Glomerular endothelial cell (primary cell): ENCODE data around the gene STRN3. TPM values are rescaled to one million over a fixed set of nuclear protein-coding genes. Genes with fewer than 3 reads are reported as not detected.
"Not testable (repeated sequence)": the region's sequence is repeated elsewhere in the genome, so short reads cannot be mapped to it uniquely, and the experiment has no call there.

Experiments used
- DNase-seq: peaks from one replicate; pipeline ENCODE4 v3.0.0-alpha.2; 2011; ENCODE audit warnings: low read depth, low spot score; ENCODE audit errors: extremely low read depth
- total RNA-seq: library from RNA; depleted of rRNA; stranded (reverse); fragments of >200 nt; gene quantifications from 2 replicates; pipeline ENCODE4 v1.2.3, GENCODE V29; 2015

STRN3 gene, protein sequence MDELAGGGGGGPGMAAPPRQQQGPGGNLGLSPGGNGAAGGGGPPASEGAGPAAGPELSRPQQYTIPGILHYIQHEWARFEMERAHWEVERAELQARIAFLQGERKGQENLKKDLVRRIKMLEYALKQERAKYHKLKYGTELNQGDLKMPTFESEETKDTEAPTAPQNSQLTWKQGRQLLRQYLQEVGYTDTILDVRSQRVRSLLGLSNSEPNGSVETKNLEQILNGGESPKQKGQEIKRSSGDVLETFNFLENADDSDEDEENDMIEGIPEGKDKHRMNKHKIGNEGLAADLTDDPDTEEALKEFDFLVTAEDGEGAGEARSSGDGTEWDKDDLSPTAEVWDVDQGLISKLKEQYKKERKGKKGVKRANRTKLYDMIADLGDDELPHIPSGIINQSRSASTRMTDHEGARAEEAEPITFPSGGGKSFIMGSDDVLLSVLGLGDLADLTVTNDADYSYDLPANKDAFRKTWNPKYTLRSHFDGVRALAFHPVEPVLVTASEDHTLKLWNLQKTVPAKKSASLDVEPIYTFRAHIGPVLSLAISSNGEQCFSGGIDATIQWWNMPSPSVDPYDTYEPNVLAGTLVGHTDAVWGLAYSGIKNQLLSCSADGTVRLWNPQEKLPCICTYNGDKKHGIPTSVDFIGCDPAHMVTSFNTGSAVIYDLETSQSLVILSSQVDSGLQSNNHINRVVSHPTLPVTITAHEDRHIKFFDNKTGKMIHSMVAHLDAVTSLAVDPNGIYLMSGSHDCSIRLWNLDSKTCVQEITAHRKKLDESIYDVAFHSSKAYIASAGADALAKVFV
- 17.6 and 27.6 TPM in 2 replicates for total RNA-seq

DNA sequence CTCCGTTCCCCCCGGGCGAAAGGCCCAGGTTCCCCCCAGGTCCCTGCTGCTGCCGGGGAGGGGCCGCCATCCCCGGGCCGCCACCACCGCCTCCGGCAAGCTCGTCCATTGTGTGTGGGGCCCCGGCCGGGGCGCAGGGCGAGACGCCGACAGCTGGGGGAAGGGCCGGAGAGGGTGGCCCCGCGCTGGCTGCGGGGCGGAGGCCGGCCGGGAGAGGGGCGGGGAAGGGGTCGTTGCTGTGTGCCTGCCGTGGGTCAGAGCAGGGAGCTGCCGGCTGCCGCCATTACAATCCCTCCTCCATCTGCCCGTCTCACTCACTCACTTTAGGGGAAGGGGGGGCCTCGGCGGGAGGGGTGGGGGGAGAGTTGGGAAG, at the start of gene STRN3:
STRN3 (minus strand) TSS at position 303 of the 373 bp plus-strand sequence; CDS start at position 109, 194 bp downstream.
- DNase-seq, result no peak

DNA sequence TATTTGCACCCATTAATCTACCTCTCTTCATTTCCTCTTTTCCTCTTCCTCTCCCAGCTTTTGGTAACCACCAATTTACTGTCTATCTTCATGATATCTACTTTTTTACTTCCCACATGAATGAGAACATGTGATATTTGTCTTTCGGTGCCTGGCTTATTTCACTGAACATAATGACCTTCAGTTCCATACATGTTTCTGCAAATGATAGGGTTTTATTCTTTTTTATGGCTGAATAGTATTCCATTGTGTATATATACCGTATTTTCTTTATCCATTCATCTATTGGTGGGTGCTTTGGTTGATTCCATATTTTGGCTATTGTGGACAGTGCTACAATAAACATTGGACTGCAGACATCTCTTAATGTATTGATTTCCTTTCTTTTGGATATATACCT, 49.0 kb upstream of the STRN3 start:
- no peak for DNase-seq

GRCh38 chr14:31071151-31071550, 45.0 kb upstream of the STRN3 start:
- DNase-seq, result no peak

DNA sequence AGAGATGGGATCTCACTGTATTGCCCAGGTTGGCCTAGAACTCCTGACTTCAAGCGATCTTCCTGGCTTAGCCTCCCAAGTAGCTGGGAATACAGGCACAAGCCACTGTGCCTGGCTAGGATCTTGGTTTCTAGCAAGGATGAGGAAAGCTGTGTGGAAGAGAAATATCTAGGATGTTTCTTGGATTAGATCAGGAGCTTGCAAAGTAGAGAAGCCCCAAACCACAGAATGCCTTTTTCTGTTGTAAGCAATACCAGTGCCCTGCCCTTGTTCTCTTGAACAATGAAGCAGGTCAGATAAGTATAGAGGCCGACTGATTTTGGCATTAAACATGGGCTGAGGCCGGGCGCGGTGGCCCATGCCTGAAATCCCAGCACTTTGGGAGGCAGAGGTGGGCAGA, 44.3 kb upstream of the STRN3 start:
- no peak for DNase-seq

DNA sequence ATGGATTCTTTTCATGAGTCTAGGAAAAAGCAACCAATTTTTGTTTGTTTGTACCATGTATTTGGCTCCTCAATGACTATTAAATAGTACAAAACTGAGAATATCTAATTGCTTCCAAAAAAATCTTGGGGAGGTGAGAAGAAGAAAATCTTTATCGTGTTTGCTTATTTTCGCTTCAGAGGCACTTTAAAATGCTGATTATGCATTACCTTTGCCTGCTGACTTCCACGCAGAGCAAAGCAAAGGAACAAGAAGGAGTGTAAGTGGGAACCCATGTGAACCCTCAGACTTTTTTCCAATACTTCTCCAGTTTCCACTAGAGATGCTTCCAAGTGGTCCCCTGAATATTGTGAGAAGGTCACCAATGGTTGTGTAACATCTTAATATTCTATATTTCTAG, 43.2 kb upstream of the STRN3 start:
- no peak for DNase-seq

- DNase-seq, result no peak
Observed at GRCh38 chr14:31068235-31068634, 42.1 kb upstream of the STRN3 start.

DNA sequence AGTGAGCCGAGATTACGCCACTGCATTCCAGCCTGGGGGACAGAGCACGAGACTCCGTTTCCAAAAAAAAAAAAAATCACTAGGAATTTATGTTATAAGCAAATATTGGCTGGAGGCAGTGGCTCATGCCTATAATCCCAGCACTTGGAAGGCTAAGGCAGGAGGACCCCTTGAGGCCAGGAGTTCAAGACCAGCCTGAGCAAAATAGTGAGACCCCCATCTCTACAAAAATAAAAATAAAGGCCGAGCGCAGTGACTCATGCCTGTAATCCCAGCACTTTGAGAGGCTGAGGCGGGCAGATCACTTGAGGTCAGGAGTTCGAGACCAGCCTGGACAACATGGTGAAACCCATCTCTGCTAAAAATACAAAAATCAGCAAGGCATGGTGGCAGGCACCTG, 36.7 kb upstream of the STRN3 start:
- not testable (repeated sequence) for DNase-seq

- no peak for DNase-seq
Observed at GRCh38 chr14:31060253-31060875, 34.2 kb upstream of the STRN3 start.

DNA sequence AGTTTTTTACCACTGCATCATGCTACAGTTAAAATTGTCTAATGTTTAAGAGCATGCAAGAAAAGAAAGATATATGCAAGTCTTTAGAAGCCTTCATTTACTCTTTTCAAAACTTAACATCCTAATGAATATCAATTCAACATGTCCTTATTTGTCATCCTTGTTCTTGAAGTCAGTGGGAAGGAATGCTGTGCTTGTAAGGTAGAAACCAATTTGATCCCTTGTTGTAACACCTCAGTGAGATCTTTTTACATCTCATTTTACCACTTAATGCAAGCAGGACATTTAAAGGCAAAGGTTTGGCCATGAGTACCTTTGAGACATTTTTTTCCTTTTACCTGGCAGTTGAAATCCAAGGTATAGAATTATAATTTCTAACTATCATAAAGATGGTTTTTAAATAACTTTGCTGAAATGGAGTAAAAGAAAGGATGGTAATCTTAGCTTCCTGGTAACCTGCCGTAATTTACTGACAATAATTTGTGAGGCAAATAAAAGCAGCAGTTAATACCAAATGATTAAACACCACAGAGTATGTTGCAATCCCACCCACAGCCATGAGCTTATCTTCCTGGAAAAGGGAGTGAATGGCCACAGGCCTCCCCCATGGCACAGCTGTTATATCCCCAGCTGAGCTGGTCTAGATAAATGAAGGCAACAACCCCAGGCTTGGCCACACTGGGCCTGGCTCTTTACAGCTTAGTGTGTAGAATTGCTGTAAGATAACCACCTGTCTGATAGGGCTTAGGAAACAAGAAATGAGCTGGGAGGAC, 33.2 kb upstream of the STRN3 start:
- DNase-seq, result no peak

DNA sequence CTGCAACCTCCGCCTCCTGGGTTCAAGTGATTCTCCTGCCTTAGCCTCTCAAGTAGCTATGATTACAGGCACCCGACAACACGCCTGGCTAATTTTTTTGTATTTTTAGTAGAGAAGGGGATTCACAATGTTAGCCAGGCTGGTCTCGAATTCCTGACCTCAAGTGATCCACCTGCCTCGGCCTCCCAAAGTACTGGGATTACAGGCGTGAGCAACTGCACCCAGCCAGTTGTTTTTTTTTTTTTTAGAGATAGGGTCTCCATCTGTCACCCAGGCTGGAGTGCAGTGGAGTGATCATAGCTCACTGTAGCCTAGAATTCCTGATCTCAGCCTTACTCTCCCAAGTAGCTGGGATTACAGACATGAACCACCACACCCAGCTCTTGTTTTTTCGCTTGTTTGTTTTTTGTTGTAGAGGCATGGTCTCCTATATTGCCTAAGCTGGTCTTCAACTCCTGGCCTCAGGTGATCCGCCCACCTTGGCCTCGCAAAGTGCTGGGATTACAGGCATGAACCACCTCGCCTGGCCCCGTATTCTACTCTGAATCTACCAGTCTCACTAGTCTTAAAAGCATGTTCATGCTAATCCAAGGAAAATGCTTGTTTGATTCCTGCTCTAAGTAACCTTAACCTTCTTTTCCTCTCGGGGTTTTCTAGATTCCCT, 31.7 kb upstream of the STRN3 start:
- no peak for DNase-seq

DNA sequence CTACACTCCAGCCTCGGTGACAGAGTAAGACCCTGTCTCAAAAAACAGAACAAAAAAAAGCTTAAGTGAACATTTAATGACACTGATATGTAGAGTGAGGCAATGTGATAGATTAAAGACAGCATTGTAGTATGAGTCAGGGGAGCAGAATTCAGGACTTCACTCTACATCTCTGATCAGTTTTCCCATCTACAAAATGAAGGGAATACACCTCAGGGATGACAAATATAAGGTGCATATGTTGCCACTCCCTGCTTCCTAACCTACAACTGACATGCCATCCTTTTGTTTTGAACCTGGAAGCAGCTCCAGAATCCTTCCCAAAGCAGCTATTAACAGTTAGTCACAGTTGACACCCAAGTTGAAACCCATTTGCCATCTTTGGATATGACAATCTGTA, 30.9 kb upstream of the STRN3 start:
- no peak for DNase-seq

GRCh38 chr14:31052905-31053586, 26.9 kb upstream of the STRN3 start:
- not testable (repeated sequence) for DNase-seq

DNA sequence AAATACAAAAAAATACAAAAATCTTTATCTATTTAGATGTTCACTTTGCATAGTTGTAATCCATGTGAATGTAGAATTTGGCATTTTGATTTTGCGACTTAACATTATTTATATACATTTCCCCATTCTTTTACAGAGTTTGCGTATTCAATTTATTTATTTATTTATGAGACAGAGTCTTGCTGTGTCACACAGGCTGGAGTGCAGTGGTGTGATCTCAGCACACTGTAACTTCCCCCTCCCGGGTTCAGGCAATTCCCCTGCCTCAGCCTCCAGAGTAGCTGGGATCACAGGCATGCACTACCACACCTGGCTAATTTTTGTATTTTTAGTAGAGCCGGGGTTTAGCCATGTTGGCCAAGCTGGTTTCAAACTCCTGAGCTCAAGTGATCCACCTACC, 25.3 kb upstream of the STRN3 start:
- DNase-seq, result no peak

- DNase-seq, result no peak
Observed at GRCh38 chr14:31051023-31051422, 24.8 kb upstream of the STRN3 start.

DNA sequence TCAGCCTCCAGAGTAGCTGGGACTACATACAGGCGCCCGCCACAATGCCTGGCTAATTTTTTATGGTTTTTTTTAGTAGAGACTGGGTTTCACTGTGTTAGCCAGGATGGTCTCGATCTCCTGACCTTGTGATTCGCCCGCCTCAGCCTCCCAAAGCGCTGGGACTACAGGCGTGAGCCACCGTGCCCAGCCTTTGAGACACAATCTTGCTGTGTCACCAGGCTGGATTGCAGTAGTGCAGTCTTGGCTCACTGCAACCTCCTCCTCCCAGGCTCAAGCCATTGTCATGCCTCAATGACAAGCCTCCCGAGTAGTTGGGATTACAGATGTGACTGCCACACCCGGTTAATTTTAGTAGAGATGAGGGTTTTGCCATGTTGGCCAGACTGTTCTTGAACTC, 21.3 kb upstream of the STRN3 start:
- DNase-seq, result no peak

DNA sequence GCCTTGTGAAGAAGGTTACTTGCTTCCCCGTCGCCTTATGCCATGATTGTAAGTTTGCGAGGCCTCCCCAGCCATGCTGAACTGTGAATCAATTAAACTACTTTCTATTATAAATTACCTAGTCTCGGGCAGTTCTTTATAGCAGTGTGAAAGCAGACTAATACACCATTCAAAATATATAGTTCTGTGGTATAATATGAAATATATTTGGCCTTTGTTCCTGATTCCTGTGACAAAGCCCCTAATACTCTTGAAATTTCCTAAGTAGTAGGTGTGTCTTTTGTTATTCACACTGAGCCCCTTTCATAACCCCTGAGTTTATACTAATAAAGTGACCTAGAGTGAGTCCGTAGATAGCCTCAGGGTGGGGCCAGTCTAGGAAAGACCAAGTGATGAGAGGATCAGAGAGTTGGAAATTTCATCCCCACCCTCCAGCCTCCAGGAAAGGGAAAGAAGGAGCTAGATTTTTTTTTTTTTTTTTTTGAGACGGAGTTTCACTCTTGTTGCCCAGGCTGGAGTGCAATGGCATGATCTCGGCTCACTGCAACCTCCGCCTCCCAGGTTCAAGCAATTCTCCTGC, 19.4 kb upstream of the STRN3 start:
- DNase-seq, result no peak

GRCh38 chr14:31043379-31043778, 17.2 kb upstream of the STRN3 start:
- DNase-seq, result no peak

DNA sequence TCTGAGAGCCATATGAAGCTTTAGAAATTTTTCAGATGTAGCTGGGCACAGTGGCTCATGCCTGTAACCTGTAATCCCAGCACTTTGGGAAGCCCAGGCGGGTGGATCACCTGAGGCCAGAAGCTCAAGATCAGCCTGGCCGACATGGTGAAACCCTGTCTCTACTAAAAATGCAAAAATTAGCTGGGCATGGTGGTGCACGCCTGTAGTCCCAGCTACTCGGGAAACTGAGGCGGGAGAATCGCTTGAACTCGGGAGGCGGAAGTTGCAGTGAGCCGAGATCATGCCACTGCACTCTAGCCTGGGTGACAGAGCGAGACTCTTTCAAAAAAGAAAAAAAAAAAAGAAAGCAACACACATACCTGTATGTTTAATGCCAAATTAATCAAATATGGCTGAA, 16.7 kb upstream of the STRN3 start:
- not testable (repeated sequence) for DNase-seq

DNA sequence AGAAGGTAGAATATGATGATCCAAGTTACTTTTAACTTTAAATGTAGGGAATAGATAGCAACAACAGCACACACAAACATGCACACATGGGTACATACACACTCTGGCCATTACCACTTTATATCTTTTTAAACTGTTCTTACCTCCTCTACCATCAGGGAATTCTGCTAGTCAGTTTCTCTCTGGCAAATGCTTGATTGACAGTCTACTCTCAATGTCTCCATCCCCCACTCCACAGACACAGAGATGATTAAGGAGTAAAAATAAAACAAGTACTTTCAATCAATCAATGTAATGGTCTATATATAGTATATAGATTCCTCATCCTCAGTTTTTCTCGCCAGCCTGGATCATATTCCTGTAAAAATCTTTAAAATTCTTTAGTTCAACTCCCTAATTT, 16.1 kb upstream of the STRN3 start:
- DNase-seq, result no peak
